Naive thymus-derived CD8-positive, alpha-beta T cell (primary cell): ENCODE data around the gene SSU72. TPM values are rescaled to one million over a fixed set of nuclear protein-coding genes. Genes with fewer than 3 reads are reported as not detected.

Experiments
- ATAC-seq, 2 donors: fragments of 150-1000 bp; cut with Tn5 transposase in 1 of 2; sonication (Bioruptor Pico), chemical (Tn5 transposase) in 1 of 2; 1 replicate in 1 of 2; 2 replicates in 1 of 2; pipeline ENCODE4 v1.10.0; 2021; ENCODE audit warnings: mild to moderate bottlenecking in 2 of 2, moderate library complexity in 2 of 2
- POLR2A ChIA-PET: fragments of 350-600 bp; sonication (Branson Sonifier 250); formaldehyde crosslinking; loops from one replicate; lab custom pipeline; 2021; ENCODE audit warnings: antibody characterized with exemption; lab: Charles Lee
- DNase-seq, 10 donors: peaks; one replicate each; pipeline versions ENCODE4 v3.0.0 to v3.0.0-alpha.2; 2020 to 2022
- H3K27ac Mint-ChIP-seq, 10 donors: one replicate each; pipeline ENCODE4 v1.8.0; 2020 to 2022; ENCODE audit warnings: mild to moderate bottlenecking in 10 of 10, mixed read lengths in 10 of 10, moderate library complexity in 4 of 10, inconsistent platforms in 1 of 10
- H3K27me3 Mint-ChIP-seq, 5 donors: one replicate each; pipeline ENCODE4 v1.8.0; 2021 to 2022; ENCODE audit warnings: mixed read lengths in 5 of 5
- H3K36me3 Mint-ChIP-seq, 3 donors: one replicate each; pipeline ENCODE4 v1.8.0; 2020 to 2022; ENCODE audit warnings: mixed read lengths in 3 of 3, mild to moderate bottlenecking in 2 of 3, inconsistent platforms in 1 of 3
- H3K4me1 Mint-ChIP-seq, 4 donors: one replicate each; pipeline ENCODE4 v1.8.0; 2021 to 2022; ENCODE audit warnings: mixed read lengths in 4 of 4
- H3K4me3 Mint-ChIP-seq, 10 donors: one replicate each; pipeline ENCODE4 v1.8.0; 2020 to 2022; ENCODE audit warnings: mild to moderate bottlenecking in 10 of 10, mixed read lengths in 10 of 10, moderate library complexity in 6 of 10, inconsistent platforms in 1 of 10
- H3K9me3 Mint-ChIP-seq, 9 donors: one replicate each; pipeline ENCODE4 v1.8.0; 2020 to 2022; ENCODE audit warnings: mixed read lengths in 9 of 9, mild to moderate bottlenecking in 3 of 9, inconsistent platforms in 1 of 9, moderate library complexity in 1 of 9
- polyA plus RNA-seq, 3 donors: library from polyadenylated mRNA; unstranded; fragments of 300-500 nt; fragmentation: Illumina TruSeq; gene quantifications; one replicate each; pipeline ENCODE4 v1.2.3, GENCODE V29; 2021
- total RNA-seq, 8 experiments: library from RNA in 2 of 8; stranded (reverse) in 2 of 8; gene quantifications; one replicate each; pipeline ENCODE4 v1.2.3 and lab custom pipeline; 2021 to 2026

The SSU72 gene
- total and polyA plus RNA-seq, 5 experiments from 2014 or later, result 158 to 290 (median 219) TPM

DNA sequence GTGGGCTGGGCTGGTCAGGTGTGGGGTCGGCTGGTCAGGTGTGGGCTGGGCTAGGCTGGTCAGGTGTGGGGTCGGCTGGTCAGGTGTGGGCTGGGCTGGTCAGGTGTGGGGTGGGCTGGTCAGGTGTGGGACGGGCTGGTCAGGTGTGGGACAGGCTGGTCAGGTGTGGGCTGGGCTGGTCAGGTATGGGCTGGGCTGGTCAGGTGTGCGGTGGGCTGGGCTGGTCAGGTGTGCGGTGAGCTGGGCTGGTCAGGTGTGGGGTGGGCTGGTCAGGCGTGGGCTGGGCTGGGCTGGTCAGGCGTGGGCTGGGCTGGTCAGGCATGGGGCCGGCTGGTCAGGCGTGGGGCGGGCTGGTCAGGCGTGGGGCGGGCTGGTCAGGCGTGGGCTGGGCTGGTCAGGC lies 31.6 kb upstream of the SSU72 start:
- H3K27ac Mint-ChIP-seq, result no peak overlapping the region
- no peaks in the 10 kb centered on the region for H3K9me3 Mint-ChIP-seq
- POLR2A ChIA-PET, result interaction anchor here (1.5 to 2.8 kb wide), 4 partner anchors 8 to 28 kb away, joined by 5 to 18 read pairs (median 14); partner anchors contain the start of gene MIB2
- no peak for DNase-seq
- H3K27me3 Mint-ChIP-seq, result no peaks in the 10 kb centered on the region
- no peak for ATAC-seq
- no peaks in the 10 kb centered on the region for H3K36me3 Mint-ChIP-seq
- H3K4me1 Mint-ChIP-seq, result peaks cover 5 to 18% (median 10%) of the 10 kb centered on the region in 4 donors
- no peak overlapping the region for H3K4me3 Mint-ChIP-seq

DNA sequence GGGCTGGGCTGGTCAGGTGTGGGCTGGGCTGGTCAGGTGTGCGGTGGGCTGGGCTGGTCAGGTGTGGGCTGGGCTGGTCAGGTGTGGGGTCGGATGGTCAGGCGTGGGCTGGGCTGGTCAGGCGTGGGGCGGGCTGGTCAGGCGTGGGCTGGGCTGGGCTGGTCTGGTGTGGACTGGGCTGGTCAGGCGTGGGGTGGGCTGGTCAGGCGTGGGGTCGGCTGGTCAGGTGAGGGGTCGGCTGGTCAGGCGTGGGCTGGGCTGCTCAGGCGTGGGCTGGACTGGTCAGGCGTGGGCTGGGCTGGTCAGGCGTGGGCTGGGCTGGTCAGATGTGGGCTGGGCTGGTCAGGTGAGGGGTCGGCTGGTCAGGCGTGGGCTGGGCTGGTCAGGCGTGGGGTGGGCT lies 31.1 kb upstream of the SSU72 start:
- ATAC-seq (no peak), DNase-seq (no peak)
- POLR2A ChIA-PET, result interaction anchor here (1.1 kb wide), 1 partner anchor 23 kb away, joined by 3 read pairs; no protein-coding TSS in a partner anchor
- H3K9me3 Mint-ChIP-seq, result no peaks in the 10 kb centered on the region
- no peak overlapping the region for H3K4me3 Mint-ChIP-seq
- peaks cover 5 to 18% (median 10%) of the 10 kb centered on the region in 4 donors for H3K4me1 Mint-ChIP-seq
- H3K27ac Mint-ChIP-seq, result no peak overlapping the region
- H3K36me3 Mint-ChIP-seq, result no peaks in the 10 kb centered on the region
- H3K27me3 Mint-ChIP-seq, result no peaks in the 10 kb centered on the region

DNA sequence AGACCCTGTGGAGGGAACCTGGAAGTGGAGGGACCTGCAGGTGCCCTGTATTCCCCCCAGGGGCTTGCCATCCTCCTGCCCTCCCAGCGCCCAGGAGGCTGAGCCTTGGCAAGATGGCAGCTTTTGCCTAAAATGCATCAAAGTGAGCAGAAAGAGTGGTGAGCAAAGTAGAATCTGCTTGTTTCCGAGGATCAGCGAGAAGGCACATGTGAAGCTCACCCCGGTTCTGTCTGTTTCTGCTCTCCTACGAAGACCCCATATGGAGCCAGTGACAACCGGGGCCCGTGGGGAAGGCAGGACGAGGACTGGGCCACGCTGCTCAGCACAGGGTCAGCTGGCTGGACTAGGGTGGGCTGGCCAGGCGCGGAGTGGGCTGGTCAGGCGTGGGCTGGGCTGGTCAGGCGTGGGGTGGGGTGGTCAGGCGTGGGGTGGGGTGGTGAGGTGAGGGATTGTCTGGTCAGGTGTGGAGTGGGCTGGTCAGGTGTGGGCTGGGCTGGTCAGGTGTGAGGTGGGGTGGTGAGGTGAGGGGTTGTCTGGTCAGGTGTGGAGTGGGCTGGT lies 30.4 kb upstream of the SSU72 start:
- no peaks in the 10 kb centered on the region for H3K9me3 Mint-ChIP-seq
- DNase-seq, result peak in 1 of 10 donors; percentile 33
- peaks cover 5 to 20% (median 10%) of the 10 kb centered on the region in 4 donors for H3K4me1 Mint-ChIP-seq
- no peaks in the 10 kb centered on the region for H3K36me3 Mint-ChIP-seq
- POLR2A ChIA-PET, result interaction anchor here (1.1 to 4.2 kb wide), 2 partner anchors 9 to 24 kb away, joined by 3 to 43 read pairs; partner anchors contain the start of gene MIB2
- no peak for ATAC-seq
- H3K27me3 Mint-ChIP-seq, result no peaks in the 10 kb centered on the region
- peak overlapping the region in 2 of 10 donors; percentile 15 to 36 for H3K4me3 Mint-ChIP-seq
- peak overlapping the region in 6 of 10 donors; percentile 38 to 81 (median 66) for H3K27ac Mint-ChIP-seq

DNA sequence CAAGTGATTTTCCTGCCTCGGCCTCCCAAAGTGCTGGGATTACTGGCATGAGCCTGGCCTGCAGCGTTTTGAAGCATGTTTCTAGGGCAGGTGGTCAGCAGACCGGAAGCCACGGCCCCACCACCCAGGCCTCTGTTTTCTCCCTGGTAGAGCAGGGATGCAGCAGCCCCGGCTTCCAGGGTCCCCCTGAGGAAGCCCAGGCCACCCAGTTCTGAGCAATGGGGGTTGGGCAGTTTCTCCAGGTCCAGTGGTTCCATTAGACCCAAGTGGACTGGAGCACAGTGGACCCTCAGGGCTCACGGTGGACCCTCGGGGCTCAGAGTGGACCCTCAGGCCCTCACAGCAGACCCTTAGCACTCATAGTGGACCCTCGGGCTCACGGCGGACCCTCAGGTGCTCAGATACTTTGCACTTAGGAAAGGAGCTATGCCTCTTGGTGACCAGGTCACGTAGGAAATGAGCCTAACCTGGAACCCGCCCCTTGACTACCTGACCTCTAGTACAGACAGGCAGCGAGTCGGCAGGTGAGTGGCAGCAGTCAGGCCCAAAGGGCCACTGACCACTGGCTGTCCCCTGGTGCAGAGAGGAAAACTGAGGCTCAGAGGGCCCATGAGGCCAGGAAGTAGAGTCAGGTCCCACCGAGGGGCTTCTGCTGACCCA lies 29.8 kb upstream of the SSU72 start:
- DNase-seq (no peak), ATAC-seq (no peak)
- Mint-ChIP-seq H3K36me3 (no peaks in the 10 kb centered on the region), H3K27ac (peak overlapping the region in 6 of 10 donors; percentile 32 to 81 (median 44)), H3K4me1 (peaks cover 5 to 20% (median 10%) of the 10 kb centered on the region in 4 donors), H3K9me3 (no peaks in the 10 kb centered on the region), H3K4me3 (peak overlapping the region in 1 of 10 donors; percentile 36), H3K27me3 (no peaks in the 10 kb centered on the region)
- POLR2A ChIA-PET, result interaction anchor here (1.1 to 4.2 kb wide), 2 partner anchors 9 to 24 kb away, joined by 3 to 43 read pairs; partner anchors contain the start of gene MIB2

DNA sequence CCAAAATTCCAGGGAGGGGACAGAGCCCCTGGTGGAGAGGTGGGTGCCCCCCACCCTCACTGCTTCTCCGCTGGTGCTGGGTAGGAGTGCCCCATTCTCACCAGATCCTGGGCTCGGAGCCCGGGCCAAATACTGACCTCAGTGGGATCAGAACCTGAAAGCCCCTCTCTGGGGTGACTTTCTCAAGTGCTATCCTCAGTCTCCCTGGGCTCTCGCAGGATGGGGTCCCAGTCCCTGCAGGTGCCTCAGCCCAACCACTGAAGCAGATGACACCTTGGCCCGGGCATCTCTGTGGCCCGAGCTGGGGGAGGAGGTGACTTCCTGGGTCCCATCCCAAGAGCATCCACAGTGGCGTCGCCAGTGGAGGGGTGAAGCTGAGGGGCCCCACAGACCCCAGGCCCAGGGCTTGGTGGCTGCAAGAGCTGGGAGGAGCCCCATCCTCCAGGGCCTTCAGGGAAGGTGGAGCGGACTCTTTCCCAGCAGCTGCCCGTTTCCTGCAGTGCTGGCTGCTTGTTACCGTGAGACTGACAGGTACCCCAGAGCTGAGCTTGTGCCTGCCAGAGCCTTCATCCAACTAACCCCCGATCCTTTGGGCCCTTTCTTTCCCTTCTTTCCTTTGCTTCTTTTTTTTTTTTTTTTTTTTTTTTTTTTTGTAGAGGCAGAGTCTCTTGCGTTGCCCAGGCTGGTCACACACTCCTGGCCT lies 29.2 kb upstream of the SSU72 start:
- Mint-ChIP-seq H3K27ac (peak overlapping the region in 3 of 10 donors; percentile 14 to 67 (median 36)), H3K36me3 (no peaks in the 10 kb centered on the region), H3K4me3 (no peak overlapping the region), H3K27me3 (peaks cover 0 to 4% (median 0%) of the 10 kb centered on the region in 5 donors), H3K4me1 (peaks cover 7 to 23% (median 14%) of the 10 kb centered on the region in 4 donors), H3K9me3 (no peaks in the 10 kb centered on the region)
- no peak for DNase-seq
- POLR2A ChIA-PET, result interaction anchor here (0.7 to 4.2 kb wide), 5 partner anchors 10 to 28 kb away, joined by 3 to 43 read pairs (median 3); partner anchors contain the start of gene MIB2
- ATAC-seq, result no peak

DNA sequence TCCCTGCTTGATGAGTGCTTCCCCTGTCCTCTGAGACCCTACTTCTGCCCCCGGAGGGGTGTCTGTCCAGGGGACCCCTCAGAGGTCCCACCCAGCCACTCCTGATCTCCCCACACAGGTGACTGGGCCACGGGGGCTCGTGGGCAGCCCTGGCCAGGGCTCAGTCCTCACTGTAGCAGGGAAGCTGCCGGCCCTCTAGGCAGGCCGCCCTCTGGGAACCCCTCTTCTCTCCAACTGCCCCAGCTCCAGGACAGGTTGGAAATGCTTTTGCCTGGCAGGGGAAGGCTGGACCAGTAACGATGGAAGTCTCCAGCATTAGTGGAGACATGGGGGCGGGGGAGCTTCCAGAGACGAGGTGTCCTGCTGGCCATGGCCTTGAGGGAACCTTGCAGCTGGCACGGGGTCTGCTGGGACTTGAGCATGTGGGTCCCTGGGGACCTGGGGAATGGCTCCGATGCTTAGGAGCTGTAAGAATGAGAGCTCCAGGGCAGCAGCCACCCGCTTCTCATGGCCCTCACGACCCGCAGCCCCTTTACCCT lies 28.4 kb upstream of the SSU72 start:
- POLR2A ChIA-PET, result interaction anchor here (0.6 to 4.2 kb wide), 5 partner anchors 11 to 144 kb away, joined by 3 to 43 read pairs (median 3); partner anchors contain the start of gene MIB2
- ATAC-seq (no peak), DNase-seq (no peak)
- H3K4me1 Mint-ChIP-seq, result peaks cover 9 to 25% (median 16%) of the 10 kb centered on the region in 4 donors
- no peaks in the 10 kb centered on the region for H3K9me3 Mint-ChIP-seq
- H3K27ac Mint-ChIP-seq, result peak overlapping the region in 2 of 10 donors; percentile 21 to 35
- no peaks in the 10 kb centered on the region for H3K36me3 Mint-ChIP-seq
- H3K4me3 Mint-ChIP-seq, result no peak overlapping the region
- H3K27me3 Mint-ChIP-seq, result peaks cover 0 to 8% (median 0%) of the 10 kb centered on the region in 5 donors

DNA sequence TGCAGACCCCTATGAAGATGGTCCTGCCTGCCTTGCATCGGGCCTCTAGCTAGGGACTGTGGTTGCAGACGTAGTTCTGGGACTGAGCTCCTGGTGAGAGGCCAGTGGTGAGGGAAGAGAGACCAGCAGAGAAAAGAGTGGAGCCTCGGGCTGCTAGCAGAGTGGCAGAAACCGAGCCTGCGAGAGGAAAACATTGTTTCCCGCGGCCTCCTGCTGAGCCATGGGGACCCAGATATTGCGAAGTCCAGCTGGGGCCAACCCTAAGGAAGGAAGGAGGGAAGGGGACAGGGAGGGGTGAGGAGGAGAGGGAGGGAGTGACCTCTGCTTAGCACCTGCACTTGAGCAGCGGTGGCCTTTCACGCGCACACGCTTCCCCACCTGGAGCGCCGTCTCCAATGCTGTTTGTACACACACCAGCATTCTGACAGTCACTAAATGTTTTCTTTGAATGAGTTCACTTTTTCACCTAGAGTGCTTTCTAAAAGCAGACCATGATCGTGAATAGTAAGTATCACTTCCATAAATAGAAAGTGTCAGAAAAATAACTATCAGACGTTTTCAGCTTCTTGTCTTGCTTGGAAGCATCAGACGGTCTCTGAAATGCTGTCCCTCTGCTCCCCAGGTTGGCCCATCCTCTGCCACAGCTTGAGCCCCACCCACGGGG lies 27.8 kb upstream of the SSU72 start:
- no peak for ATAC-seq
- H3K4me1 Mint-ChIP-seq, result peaks cover 10 to 21% (median 16%) of the 10 kb centered on the region in 4 donors
- POLR2A ChIA-PET, result interaction anchor here (0.6 to 4.2 kb wide), 4 partner anchors 11 to 144 kb away, joined by 3 to 43 read pairs (median 4); partner anchors contain the start of gene MIB2
- DNase-seq, result no peak
- H3K4me3 Mint-ChIP-seq, result peak overlapping the region in 2 of 10 donors; percentile 33 to 41
- H3K9me3 Mint-ChIP-seq, result no peaks in the 10 kb centered on the region
- peaks cover 0 to 11% (median 0%) of the 10 kb centered on the region in 5 donors for H3K27me3 Mint-ChIP-seq
- no peaks in the 10 kb centered on the region for H3K36me3 Mint-ChIP-seq
- peak overlapping the region in 2 of 10 donors; percentile 21 to 35 for H3K27ac Mint-ChIP-seq

DNA sequence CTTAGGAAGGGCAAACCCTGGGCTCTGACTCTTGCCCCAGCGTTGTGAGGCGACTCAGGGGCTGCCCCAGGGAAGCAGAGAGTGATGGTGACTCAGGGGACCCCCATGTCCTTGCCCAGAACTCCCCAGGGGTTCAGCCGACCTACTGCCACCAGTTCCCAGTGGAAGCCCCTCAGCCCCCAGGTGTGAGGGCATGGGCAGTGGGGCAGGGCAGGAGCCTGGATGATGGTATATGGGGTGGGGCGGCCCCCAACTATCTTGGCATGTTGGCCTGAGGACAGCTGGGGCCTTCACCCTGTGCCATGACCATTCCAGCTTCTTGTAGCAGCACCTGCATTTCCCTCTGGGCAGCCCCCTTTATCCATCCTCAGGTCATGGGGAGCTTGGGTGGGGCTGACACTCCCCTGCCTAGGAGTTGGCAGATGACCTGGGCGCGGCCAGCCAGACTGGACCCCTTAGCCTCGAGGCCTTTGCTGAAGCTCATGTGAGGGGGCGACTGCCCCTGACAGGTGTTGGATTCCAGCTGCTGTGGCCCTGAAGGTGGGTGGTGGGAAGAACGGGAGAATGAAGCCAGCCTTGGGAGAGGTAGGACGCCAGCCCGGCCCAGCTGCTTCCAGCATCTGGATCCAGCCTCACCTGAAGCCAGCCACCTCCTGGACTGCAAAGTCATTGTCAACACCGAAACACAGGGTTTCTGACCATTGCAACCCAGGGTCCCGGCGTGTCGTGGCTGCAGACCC lies 27.1 kb upstream of the SSU72 start:
- Mint-ChIP-seq H3K4me3 (peak overlapping the region in 2 of 10 donors; percentile 24 to 33), H3K27ac (no peak overlapping the region), H3K36me3 (no peaks in the 10 kb centered on the region), H3K27me3 (peaks cover 0 to 11% (median 0%) of the 10 kb centered on the region in 5 donors), H3K4me1 (peaks cover 5 to 14% (median 10%) of the 10 kb centered on the region in 4 donors), H3K9me3 (no peaks in the 10 kb centered on the region)
- ATAC-seq (no peak), DNase-seq (no peak)
- POLR2A ChIA-PET, result interaction anchor here (0.6 to 4.2 kb wide), 2 partner anchors 12 to 330 kb away, joined by 4 to 43 read pairs; partner anchors contain the start of gene MIB2

DNA sequence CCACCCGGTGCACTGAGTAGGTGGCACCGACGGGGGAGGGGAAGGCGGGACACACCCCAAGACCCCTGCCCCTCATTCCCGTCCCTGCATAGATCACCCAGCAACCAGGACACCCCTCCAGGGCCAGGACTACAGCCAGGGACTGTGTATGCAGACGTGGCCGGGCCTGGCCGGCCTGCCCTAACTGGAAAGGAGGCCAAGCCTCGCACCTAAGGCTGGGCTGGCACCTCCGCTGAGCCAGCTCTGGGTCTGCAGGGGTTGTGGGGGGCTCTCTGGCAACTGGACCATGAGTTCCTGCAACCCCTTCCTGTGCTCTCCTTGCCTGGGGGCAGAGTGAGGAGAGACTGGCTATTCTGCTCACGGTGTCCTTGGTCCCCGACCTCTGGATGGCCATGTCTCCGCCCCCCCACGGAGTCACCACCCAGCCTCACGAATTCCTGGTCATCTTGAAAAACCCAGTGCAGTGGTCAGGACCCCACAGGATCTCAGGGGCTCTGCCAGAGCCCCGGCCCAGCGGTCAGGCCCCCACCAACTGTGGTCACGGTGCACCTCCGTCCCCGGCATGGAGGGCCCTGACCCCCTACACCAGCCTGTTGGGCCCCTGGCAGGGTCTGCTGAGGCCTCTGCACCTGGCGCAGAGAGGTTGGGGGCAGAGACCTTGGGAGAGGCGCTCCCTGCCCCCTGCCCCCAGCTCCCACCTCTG lies 26.3 kb upstream of the SSU72 start:
- Mint-ChIP-seq H3K9me3 (no peaks in the 10 kb centered on the region), H3K36me3 (no peaks in the 10 kb centered on the region), H3K27ac (no peak overlapping the region), H3K27me3 (peaks cover 0 to 11% (median 0%) of the 10 kb centered on the region in 5 donors), H3K4me1 (peaks cover 5 to 11% (median 8%) of the 10 kb centered on the region in 4 donors), H3K4me3 (peak overlapping the region; percentile 39 to 76 (median 65))
- POLR2A ChIA-PET, result interaction anchor here (0.6 to 4.2 kb wide), 4 partner anchors 13 to 331 kb away, joined by 3 to 43 read pairs (median 5); partner anchors contain the start of gene MIB2
- no peak for ATAC-seq
- no peak for DNase-seq

DNA sequence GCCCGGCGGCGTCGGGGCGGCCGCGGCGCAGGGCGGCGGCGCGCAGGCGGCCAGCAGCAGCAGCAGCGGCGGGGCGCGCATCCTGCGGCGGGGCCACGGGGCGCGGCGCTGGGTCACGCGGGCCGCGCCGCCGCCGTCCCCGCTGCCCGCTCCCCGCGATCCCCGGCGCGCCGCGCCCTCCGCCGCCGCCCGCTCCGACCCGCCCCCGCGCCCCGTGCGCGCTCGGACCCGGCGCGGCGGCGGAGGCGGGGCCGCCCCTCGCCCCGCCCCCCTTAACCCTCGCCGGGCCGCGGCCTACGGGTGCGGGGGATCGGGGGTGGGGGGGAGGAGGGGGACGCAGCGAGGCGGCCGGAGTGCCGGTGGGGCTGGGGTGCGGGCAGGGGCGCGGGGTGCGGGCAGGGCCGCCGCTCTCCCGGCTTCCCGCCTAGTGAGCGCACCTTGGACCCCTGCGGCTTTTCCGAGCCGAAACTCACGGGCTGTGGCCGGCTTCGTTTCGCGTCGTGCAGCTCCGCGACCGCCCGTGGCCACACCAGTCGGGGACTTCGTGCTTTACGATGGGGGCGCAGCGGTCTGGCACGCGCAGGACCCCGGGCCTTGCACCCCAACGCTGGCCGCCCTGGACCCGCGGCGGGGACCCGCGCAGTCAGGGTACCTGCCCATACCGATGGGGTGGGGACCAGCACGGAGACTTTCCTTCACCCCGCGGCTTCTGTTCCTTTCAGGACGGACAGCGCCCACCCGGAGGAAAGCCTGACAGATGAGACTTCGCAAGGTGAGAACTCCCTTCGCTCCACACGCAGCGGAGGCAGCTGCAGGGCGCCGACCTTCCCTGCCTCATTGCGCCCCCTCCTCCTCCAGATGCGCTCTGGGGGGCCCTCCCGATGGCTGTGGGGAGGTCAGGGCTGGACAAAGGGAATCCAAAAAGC lies 25.5 kb upstream of the SSU72 start, which contains the start of gene FNDC10:
TSS of gene FNDC10 (minus strand) at position 201 of the 926 bp plus-strand sequence. CDS start at position 81, 120 bp downstream.
- H3K27ac Mint-ChIP-seq, result peak within 1 kb of the TSS in 3 of 10 donors; percentile 53 to 65 (median 60)
- peaks cover 5 to 11% (median 8%) of the 10 kb centered on the region in 4 donors for H3K4me1 Mint-ChIP-seq
- ATAC-seq (peak in 1 of 2 donors; percentile 5), DNase-seq (no peak)
- H3K9me3 Mint-ChIP-seq, result no peaks in the 10 kb centered on the region
- POLR2A ChIA-PET, result interaction anchor here (0.7 to 1.0 kb wide), 2 partner anchors 14 to 95 kb away, joined by 3 to 6 read pairs; no protein-coding TSS in a partner anchor
- peaks cover 0 to 11% (median 0%) of the 10 kb centered on the region in 5 donors for H3K27me3 Mint-ChIP-seq
- peak within 1 kb of the TSS; percentile 59 to 86 (median 81) for H3K4me3 Mint-ChIP-seq
- H3K36me3 Mint-ChIP-seq, result no peaks in the 10 kb centered on the region
